ENCODE data around the gene RIMBP2. TPM values are rescaled to one million over a fixed set of nuclear protein-coding genes. Genes with fewer than 3 reads are reported as not detected.
A peak's percentile ranks its signal among the peaks of the same experiment; 100 is the strongest.

Gene RIMBP2
- total and polyA plus RNA-seq, 9 of the 15 experiments (the other 6 are each of a cell fraction or from before 2014, with no cell fraction given), result not detected

- TF ChIP-seq CTCF (IDR thresholded peaks at IDR 0.05 in 2 of 3, conservative IDR thresholded peaks at IDR 0.05 in 1 of 3; ENCODE audit: insufficient read depth in 2 of 3, low read depth in 1 of 3, low read length in 3 of 3), result peak in 1 of 3 experiments; percentile 28; a peak in 2 of 6 replicates
- TF ChIP-seq BMI1 (IDR thresholded peaks at IDR 0.05; ENCODE audit: low read length), result no peak
- peak; percentile 50; the same call in 1 of the 2 replicates for TF ChIP-seq FOSL1 (tag; conservative IDR thresholded peaks at IDR 0.05)
- no peak for TF ChIP-seq HDAC8 (tag; IDR thresholded peaks at IDR 0.05)
- TF ChIP-seq TSHZ1 (CRISPR knock-in tag; IDR thresholded peaks at IDR 0.05), result no peak
- no peak for TF ChIP-seq ZNF212 (CRISPR knock-in tag; IDR thresholded peaks at IDR 0.05)
- no peak for TF ChIP-seq L3MBTL2 (IDR thresholded peaks at IDR 0.05)
- no peak for TF ChIP-seq SMARCA4 (IDR thresholded peaks at IDR 0.05)
- no peak for TF ChIP-seq ZNF407 (IDR thresholded peaks at IDR 0.05; ENCODE audit: low read depth)
- TF ChIP-seq USF2 (CRISPR knock-in tag; IDR thresholded peaks at IDR 0.05), result no peak
Measured at GRCh38 chr12:130661486-130662255, 54.4 kb downstream of the RIMBP2 start (continued).

Measured in K562 (cell line).